Ecto neural progenitor cell (in vitro differentiated cells): ENCODE results near the gene MAP2K6.

ENCODE experiments used
- DNase-seq: peaks from one replicate; pipeline ENCODE4 v3.0.0-alpha.2; 2018; ENCODE audit warnings: low spot score

MAP2K6 gene

DNA sequence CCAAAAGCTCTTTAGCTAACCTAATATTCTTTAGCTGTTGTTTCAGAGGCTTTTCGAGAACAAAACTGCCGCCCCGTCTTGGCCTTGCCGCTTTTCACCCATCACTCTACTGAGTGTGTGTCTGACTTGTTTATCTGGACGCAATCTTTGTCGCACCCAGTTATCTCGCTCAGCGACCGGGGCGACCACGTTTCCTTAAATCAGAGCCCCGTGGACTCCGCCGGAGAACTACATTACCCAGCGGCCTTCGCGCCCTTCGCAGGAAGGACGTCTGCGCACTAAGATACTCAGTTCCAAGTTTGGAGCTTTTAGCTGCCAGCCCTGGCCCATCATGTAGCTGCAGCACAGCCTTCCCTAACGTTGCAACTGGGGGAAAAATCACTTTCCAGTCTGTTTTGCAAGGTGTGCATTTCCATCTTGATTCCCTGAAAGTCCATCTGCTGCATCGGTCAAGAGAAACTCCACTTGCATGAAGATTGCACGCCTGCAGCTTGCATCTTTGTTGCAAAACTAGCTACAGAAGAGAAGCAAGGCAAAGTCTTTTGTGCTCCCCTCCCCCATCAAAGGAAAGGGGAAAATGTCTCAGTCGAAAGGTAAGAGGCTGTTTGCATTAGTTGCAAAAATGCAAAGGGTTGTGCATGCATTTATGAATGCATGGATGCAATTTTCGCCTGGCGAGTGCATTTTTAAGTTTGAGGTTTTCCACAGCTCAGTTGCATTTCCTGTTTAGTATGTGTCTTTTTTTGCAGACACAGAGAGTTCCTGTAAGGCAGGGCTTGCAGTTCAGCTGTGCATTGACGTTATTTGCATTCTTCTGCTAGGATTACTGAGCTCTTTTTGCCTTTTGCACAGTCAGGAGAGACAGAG, at the start of gene MAP2K6:
Gene MAP2K6, plus strand, starts transcription at position 290 of the 867 bp plus-strand sequence. Its CDS starts 288 bp downstream, at position 578.
- DNase-seq, result peak; percentile 89

DNA sequence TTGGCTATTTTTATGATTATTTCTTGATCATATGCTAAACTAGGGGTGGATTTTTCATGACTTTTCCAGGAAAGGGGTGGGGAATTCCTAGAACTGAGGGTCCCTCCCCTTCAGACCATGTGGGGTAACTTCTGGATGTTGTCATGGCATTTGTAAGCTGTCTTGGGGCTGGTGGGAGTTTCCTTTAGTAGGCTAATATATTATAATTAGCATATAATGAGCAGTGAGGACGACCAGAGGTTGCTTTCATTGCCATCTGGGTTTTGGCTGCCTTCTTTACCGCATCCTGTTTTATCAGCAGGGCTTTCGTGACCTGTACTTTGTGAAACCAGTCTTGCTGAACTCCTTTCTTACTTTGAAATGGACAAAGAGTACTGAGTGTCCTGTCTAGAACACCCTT, 47.2 kb upstream of the MAP2K6 start:
- DNase-seq, result no peak

DNA sequence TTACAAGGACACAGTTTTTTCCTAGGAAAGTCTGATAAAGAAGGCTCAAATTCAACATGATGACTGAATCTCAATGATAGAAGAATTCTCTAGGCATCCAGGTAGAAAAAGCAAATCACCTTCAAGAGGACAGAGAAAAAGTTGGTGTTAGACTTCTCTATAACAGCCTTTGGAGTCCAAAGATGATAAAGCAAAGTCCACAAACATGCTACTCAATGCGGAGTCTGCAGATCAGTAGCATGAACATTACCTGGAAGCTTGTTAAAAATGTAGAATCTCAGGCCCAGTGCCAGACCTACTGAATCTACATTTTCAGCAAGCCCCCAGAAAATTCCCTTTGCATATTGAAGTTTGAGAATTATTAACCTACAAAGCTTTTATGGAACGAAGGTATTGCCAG, 41.4 kb upstream of the MAP2K6 start:
- no peak for DNase-seq

DNA sequence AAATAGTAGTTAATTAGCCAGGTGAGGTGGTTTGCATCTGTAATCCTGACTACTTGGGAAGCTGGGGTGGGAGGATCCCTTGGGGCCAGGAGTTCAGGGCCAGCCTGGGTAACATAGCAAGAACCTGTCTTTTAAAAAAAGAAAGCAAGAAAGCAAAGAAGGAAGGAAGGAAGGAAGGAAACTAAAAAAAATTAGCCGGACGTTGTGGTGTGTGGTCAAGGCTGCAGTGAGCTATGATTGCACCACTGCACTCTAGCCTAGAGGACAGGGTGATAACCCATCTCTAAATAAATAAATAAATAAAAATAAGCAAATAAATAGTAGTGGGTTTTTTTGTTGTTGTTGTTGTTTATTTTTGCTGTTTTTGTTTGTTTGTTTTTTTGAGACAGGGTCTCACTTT, 39.3 kb upstream of the MAP2K6 start:
- DNase-seq, result no peak

DNA sequence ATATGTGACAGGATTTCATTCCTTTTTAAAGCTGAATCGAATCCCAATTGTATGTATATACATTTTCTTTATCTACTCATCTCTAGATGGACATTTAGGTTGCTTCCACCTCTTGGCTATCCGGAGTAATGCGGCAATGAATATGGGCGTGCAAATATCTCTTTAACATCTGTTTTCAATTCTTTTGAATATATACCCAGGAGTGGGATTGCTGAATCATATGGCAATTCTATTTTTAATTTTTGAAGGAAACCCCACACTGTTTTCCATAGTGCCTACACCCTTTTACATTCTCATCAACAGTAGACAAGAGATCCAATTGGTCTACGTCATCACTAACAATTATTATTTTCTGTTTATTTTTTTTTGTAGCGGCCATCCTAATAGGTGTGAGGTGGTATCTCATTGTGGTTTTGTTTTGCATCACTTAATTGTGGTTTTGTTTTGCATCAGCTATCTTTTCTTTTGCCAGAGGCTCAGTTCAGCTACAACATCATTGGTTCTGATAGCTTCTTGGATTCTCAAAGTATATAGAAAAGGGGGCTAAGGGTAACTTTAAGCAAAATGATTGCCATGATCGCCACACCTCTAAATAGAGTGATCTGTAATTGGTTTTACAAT, 25.6 kb upstream of the MAP2K6 start:
- DNase-seq, result no peak

DNA sequence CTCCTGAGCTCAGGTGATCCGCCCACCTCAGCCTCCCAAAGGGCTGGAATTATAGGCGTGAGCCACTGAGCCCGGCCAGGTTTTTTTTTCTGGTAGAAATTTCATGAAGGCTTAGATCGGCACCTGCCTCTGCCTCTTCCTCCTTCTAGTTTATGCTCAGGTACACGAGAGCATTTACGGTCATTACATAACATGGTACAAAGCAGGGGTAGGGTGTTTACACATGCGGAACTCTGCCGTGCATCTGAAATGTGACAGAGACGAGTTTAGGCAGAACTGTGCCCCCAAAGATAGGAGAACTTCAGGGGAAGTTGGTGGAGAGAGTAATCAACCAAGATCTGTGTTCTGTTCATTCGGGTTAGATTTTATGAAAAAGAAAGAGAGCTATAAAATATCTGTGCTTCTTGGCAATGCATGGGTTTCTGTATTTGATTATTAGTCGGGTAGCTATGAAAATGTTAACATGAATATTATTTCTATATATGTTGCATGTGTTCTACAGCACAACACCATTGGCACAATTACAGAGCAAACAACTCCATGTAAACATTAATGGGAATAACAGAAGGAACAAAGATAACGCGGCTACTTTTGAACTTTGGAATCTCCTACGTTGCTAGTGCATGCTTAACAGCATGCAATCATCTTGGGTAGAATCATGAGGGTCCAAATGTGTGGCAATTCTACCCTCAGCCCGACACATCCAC, 23.5 kb upstream of the MAP2K6 start:
- no peak for DNase-seq

DNA sequence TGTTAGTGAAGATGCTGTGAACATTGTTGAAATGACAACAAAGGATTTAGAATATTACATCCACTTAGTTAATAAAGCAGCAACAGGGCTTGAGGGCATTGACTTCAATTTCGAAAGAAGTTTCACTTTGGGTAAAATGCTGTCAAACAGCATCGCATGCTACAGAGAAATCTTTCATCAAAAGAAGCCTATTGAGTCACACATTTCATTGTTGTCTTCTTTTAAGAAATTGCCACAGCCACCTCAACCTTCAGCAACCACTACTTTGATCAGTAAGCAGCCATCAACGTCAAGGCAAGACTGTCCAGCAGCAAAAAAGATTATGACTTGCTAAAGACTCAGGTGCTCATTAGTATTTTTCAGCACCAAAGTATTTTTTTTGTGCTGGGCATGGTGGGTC, 13.2 kb upstream of the MAP2K6 start:
- no peak for DNase-seq

DNA sequence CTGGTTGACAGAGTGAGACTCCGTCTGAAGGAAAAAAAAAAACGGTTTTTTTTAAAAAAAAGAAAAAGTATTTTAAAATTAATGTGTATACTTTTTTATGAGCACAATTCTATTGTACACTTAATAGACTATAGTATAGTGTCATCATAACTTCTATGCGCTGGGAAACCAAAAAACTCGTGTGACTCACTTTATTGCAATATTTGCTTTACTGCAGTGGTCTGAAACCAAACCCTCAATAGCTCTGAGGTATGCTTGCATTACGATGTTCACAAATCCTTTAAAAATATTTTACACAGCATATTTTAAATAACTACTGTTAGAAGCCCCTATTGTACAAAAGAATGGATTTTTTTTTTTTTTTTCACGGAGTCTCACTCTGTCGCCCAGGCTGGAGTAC, 12.4 kb upstream of the MAP2K6 start:
- DNase-seq, result no peak

DNA sequence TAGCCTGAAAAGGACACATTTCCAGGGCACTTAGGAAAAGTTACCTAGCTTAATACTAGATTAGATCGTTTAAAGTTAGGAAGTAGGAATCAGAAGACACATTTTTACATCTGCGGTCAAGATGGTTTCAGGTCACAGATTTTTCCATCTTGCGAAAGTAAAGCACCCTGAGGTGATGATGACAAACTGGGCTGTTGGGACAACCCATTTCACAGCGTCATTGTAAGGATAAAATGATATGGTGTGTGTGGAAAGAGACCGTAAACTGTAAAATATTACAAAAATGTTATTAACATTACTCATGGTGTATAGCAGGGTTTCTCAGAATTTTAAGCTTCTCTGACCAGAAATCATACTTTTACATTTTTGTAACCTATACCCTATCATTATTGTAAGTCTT, 10.1 kb upstream of the MAP2K6 start:
- no peak for DNase-seq

DNA sequence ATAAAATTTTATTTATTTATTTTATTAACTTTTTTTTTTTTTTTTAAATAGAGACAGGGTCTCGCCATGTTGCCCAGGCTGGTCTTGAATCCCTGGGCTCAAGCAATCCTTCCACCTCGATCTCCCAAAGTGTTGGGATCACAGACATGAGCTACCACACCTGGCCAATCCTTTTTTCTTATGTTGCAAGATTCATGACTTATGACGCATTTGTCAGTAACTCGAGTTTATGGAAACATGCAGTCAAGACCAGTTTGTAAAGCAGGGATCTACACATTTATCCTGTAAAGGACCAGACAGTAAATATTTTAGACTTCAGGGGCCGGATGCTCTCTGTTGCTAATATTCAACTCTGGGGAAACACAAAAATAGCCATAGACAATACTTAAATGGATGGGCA, 9.4 kb upstream of the MAP2K6 start:
- no peak for DNase-seq

DNA sequence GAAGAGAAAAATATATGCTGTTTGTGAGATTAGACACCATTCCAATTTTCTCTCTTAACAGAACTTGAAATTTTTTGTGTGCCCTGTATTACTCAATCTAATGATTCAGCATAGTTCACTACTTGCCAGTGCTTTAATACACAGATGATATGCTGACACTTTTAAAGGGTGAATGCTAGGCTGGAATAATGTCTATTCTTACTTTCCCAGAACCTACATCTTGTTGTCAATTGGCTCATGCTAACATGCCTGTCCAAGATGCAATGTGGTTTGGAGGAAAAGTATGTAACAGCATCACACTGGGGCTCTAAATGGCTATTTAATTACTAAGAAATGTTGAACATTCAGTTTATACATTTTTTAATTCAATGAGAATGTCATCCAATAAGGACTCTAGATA, 7.6 kb upstream of the MAP2K6 start:
- no peak for DNase-seq

DNA sequence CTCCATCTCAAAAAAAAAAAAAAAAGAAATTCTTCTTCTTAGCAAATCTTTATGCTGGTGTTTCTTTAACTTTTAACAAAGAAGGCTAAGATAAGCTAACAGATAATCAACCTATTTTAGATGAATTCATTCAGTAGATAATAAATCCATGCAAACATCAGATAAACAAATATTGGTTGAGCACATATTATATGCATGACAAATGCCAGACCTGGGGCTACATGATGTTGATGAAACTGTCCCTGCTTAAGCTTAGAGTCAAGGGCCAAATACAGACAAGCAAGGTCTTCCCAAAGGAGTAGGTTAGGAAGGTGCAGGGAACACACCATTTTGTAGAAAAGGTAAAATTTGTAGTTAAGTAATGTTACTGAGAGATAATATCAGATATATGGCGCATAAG, 6.7 kb upstream of the MAP2K6 start:
- DNase-seq, result no peak

DNA sequence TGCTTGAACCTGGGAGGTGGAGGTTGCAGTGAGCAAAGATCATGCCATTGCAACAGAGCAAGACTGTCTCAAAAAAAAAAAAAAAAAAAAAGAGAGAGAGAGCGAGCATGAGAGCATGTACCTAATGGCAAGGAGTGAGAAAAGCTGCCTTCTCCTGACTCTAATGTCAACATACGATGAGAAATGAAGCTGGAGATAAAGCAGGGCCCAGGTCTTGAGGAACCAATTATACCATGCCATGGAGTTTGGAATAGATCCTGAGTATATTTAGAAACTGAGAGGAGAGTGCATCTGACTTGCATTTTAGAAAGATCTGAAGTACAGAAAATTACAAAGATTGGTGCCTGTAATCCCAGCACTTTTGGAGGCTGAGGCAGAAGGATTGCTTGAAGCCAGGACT, 3.8 kb upstream of the MAP2K6 start:
- no peak for DNase-seq

DNA sequence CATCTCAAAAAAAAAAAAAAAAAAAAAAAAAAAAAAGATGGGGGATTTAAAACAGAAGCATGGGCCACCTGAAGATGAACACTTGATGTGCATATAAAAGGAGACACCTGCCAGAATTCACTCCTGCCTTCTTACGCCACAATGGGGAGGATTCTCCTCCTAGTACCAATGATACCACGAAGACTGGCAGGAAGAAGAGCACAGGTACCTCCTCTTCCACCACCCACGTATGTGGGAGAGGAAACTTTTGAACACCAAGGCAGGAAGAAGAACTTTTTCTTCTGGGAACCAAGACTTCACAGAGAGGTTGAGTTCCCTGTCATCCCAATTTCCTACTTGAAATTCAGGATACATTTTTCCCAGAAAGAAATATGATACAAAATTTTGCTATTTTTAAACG, 2.7 kb upstream of the MAP2K6 start:
- DNase-seq, result no peak

DNA sequence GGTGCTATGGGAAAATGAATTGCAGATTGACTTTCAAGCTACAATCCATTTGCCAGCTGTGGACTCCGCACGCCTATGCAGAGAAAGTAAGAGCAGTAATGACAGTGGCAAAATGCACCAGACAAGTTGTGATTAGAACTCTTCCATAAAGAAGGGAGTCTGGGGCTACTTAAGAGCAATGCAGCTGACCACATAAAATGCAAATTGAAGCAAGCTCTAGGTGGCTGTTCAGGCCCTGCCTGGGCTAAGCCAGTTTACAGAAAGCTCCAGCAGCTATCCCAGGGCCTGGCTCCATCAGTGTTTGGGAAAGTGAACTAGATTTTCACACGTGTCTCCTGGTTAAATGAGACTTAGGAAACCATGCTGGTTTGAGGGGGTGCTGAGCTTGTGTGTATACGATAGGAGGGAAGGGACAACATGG, 2.2 kb upstream of the MAP2K6 start:
- DNase-seq, result peak; percentile 58

DNA sequence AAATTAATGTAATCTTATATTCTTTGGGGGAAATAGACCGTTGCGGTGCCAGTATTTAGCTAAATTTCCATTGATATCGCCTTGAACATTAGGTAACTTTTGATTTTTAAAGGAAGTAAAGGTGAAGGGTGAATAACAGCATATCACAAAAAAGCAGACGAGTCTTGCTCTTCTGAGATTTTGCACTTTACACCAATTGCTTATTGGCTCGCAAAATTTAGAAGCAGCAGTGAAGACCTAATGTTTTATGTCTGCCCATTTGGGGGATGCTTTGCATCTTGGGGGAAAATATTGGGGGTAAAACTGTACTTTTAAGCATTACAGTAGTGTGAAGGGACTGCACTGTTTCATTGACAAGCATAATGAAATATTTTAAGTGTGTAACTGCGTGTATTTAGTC, 934 bp downstream of the MAP2K6 start:
- DNase-seq, result peak; percentile 2

DNA sequence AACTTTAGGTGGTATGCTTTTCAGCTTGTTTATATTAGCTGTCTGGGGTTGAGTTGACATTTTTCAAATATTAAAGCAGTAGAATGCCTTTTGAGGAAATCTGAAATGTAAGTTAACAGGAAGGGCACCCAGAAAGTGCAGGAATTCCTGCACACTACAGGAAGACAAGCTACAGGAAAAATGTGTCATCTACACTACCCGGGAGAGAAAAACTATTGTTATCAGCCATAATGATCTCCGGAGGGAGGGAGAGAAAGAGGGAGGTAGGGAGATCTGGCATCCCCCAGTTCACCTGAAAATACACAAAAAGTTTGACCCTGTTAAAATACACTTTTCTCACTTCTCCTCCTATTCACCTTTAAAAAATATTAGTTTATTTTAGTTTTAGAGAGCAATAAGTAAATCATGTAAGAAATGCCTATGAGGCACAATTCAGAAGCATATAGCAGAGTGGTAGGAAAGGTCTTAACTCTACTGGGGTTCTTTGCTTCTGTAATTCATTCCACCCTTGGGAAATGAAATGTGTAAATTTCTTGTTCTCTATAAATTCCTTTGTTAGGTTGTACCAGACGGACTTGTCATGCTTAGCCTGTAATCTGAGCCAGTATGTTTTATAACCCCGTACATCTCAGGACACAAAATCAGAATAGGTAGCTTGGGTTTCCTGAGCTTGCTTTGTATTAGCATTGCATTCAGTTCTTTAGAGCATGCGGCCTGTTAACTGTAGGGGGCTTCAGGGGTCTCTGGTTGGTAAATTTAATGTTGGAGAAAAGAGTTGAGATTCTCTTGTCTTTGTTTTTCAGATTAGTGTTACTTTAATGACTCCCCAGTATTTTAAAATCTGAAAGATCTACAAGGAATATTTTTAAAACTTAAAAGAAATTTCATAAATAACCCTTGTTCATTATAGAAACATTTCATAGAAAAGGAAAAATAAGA, 3.3 kb downstream of the MAP2K6 start:
- no peak for DNase-seq

DNA sequence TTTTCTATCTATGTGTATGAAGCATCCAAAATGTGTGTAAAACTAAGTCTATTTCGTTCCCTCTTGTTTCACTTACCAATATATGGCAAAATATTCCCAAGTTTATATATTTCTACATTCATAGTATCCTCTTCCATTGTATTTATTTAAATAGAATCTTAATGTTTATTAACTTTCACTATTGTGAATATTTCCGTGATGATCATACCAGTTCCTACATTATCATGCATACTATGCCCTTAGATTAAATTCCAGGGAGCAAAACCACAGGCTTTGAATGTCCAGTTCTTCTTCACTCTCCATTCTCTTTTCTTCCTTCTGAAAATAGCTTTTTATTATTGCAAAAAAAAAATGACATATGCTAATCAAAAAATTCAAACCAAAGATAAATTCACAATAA, 4.0 kb downstream of the MAP2K6 start:
- no peak for DNase-seq

DNA sequence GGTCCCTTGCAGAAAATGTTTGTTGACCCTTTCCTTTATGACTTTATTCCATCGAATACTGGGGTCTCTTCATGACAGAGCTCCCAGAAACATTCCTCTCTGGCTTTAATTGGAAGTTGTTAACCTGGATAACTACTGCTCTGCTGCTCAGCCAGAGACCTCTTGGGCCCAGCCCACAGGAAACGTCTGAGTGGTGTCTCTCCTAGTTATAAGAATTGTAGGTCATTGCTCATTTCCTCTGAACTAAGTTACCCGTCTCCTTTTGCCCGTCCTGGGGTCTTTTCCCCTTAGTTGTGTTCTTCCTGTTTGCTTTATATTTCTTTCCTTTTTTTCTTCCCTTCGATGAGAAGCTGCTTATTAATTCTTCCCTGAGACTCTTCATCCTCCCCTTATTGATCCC, 9.0 kb downstream of the MAP2K6 start:
- no peak for DNase-seq

DNA sequence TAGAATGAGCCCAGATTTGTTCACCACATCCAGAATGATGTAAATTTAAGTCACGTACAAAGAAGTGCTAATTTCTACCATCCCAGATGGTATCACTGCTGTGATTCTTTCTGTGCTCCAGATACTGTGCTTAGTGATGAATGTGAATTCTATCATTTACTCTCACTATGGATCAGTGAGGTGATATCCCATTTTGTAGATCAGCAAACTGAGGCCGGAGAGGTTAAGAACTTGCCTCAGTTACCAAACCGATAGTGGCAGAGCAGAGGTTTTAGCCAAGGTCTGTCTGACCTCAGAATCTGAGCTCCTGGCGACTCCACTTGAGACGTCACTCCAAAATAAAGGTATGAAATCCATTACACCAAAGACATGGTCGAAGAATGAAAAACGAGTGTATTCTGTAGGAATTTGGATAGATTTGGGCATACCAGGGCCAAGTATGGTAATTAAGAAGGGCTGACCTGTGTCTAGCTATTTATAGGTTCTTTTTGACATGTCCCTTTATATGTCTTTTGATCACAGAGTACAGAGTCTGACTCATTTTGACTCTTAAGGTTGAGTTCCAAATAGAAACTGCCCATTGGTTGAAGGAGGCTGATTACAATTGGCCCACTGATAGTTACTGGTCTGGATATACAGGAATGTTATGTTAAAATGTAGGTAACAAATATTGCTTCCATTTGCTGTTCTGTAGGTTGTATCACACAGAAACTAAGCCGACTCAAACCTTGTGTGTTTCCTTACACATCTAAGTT, 10.0 kb downstream of the MAP2K6 start:
- no peak for DNase-seq

DNA sequence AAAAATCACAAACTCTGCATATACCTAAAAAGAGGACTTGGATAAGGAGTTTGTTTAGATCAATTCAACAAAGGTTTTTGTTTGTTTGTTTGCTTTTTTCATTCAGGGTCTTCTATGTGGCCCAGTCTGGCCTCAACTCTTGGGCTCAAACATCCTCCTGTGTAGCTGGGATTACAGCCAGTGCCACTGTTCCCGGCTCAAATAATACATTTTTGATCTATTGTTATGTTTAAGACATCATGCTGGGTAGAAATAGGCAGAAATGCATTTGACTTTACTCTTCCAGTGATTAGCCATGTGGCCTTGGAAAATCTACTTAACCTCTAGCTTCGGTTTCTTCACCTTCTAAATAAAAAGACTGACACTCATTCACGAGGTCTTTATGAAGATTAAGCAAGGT, 11.5 kb downstream of the MAP2K6 start:
- no peak for DNase-seq
